ENCODE measurements around the gene SHCBP1. TPM values are rescaled to one million over a fixed set of nuclear protein-coding genes. Genes with fewer than 3 reads are reported as not detected.
A peak's percentile ranks its signal among the peaks of the same experiment; 100 is the strongest.

The SHCBP1 gene
- total RNA-seq, 4 donors from 2014 or later, result 1.8 TPM; not detected in 3

- TF ChIP-seq CTCF (IDR thresholded peaks at IDR 0.05), result no peak
- TF ChIP-seq POLR2A (IDR thresholded peaks at IDR 0.05), result no peak
Observed at GRCh38 chr16:46620266-46621005, 743 bp downstream of the SHCBP1 start.

GRCh38 chr16:46618516-46618915, 2.7 kb downstream of the SHCBP1 start:
- H3K27ac ChIP-seq, result no peak overlapping the region
- peaks cover 0 to 5% of the 10 kb centered on the region in 2 donors for H3K4me1 ChIP-seq
- intact Hi-C loops (cut with DNase I), result no loop called here
- no peak overlapping the region for H3K4me3 ChIP-seq (replicated peaks in 1 of 3)
- H3K9me3 ChIP-seq, result no peaks in the 10 kb centered on the region
- no peaks in the 10 kb centered on the region for H3K27me3 ChIP-seq
- no peaks in the 10 kb centered on the region for H3K36me3 ChIP-seq
- DNase-seq, result no peak
- 81 to 91% methylated on average over 4 of the region's 4 CpGs for WGBS, 2 donors
- TF ChIP-seq POLR2A (IDR thresholded peaks at IDR 0.05) (no peak), CTCF (IDR thresholded peaks at IDR 0.05) (no peak)

More at GRCh38 chr16:46620266-46621005, 743 bp downstream of the SHCBP1 start:
- no peaks in the 10 kb centered on the region for H3K27me3 ChIP-seq
- no peaks in the 10 kb centered on the region for H3K9me3 ChIP-seq
- H3K4me3 ChIP-seq (replicated peaks in 1 of 3), result peak overlapping the region in 2 of 3 donors; percentile 6 to 36
- WGBS, 2 donors, result 6% methylated on average over 11 of the region's 11 CpGs
- H3K4me1 ChIP-seq, result peaks cover 0 to 5% of the 10 kb centered on the region in 2 donors
- peak in 1 of 2 donors; percentile 3 for DNase-seq
- intact Hi-C loops (cut with DNase I), result no loop called here
- H3K27ac ChIP-seq, result no peak overlapping the region
- H3K36me3 ChIP-seq, result no peaks in the 10 kb centered on the region

- Histone ChIP-seq H3K4me1 (no peaks in the 10 kb centered on the region), H3K27me3 (no peaks in the 10 kb centered on the region), H3K36me3 (no peaks in the 10 kb centered on the region), H3K4me3 (replicated peaks in 1 of 3) (no peak overlapping the region), H3K27ac (no peak overlapping the region), H3K9me3 (no peaks in the 10 kb centered on the region)
- WGBS, 2 donors, result 71 to 74% methylated on average over 4 of the region's 4 CpGs
- no peak for DNase-seq
- intact Hi-C loops (cut with DNase I), result no loop called here
- no peak for TF ChIP-seq POLR2A (IDR thresholded peaks at IDR 0.05)
- no peak for TF ChIP-seq CTCF (IDR thresholded peaks at IDR 0.05)
Observed at GRCh38 chr16:46614006-46614405, 7.2 kb downstream of the SHCBP1 start.

DNA sequence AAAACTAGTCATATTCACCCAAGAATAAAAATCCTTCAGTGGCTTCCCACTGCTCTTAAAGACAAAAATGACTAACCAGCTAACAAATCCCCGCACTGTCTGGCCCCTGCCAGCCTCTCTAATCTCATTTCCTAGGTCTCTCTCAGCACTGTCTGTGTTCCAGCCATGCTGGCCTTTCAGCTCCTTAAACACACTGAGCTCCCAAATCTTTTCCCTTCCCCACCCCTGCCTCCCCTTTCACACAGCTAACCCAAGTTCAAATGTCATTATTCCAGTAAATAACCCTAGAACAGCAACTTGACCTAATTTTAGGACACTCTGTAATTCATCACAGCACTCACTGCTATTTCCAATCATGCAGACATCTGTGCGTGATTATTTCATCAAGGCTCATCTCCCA, 7.8 kb downstream of the SHCBP1 start:
- no peaks in the 10 kb centered on the region for H3K9me3 ChIP-seq
- H3K27me3 ChIP-seq, result no peaks in the 10 kb centered on the region
- WGBS, 2 donors, result 88 to 89% methylated on average over 2 of the region's 2 CpGs
- no peak overlapping the region for H3K4me3 ChIP-seq (replicated peaks in 1 of 3)
- no peaks in the 10 kb centered on the region for H3K36me3 ChIP-seq
- no peak for DNase-seq
- no peaks in the 10 kb centered on the region for H3K4me1 ChIP-seq
- TF ChIP-seq CTCF (IDR thresholded peaks at IDR 0.05) (no peak), POLR2A (IDR thresholded peaks at IDR 0.05) (no peak)
- intact Hi-C loops (cut with DNase I), result no loop called here
- no peak overlapping the region for H3K27ac ChIP-seq

GRCh38 chr16:46612121-46612520, 9.1 kb downstream of the SHCBP1 start:
- no peaks in the 10 kb centered on the region for H3K4me1 ChIP-seq
- H3K27me3 ChIP-seq, result no peaks in the 10 kb centered on the region
- 78% methylated on average over 3 of the region's 3 CpGs for WGBS, 2 donors
- TF ChIP-seq CTCF (IDR thresholded peaks at IDR 0.05) (no peak), POLR2A (IDR thresholded peaks at IDR 0.05) (no peak)
- intact Hi-C loops (cut with DNase I), result no loop called here
- no peak for DNase-seq
- no peak overlapping the region for H3K4me3 ChIP-seq (replicated peaks in 1 of 3)
- H3K36me3 ChIP-seq, result no peaks in the 10 kb centered on the region
- no peak overlapping the region for H3K27ac ChIP-seq
- no peaks in the 10 kb centered on the region for H3K9me3 ChIP-seq

Measured in thyroid gland (tissue), 4 donors.